CMK (cell line): Measurements from ENCODE around the gene KRTAP23-1.

Experiments
- DNase-seq: peaks from one replicate; pipeline ENCODE4 v3.0.0-alpha.2; 2010; ENCODE audit warnings: low read depth

KRTAP23-1 gene

GRCh38 chr21:30306884-30307283, 41.5 kb downstream of the KRTAP23-1 start:
- no peak for DNase-seq

- DNase-seq: no peak
Measured at GRCh38 chr21:30305136-30305535, 43.3 kb downstream of the KRTAP23-1 start.
